GM21529 (cell line): Measurements from ENCODE around the gene STAT1.

Experiments used
- ATAC-seq: cut with Tn5 transposase; IDR thresholded peaks from one replicate; pipeline ENCODE4 v1.9.1; 2021; ENCODE audit not compliant: unreplicated experiment

The STAT1 gene

GRCh38 chr2:190986221-190986953 is 27.6 kb downstream of the STAT1 start:
- ATAC-seq, result no peak

GRCh38 chr2:190984595-190984994 is 29.4 kb downstream of the STAT1 start:
- no peak for ATAC-seq

- no peak for ATAC-seq
Observed at GRCh38 chr2:190982262-190983034, 31.5 kb downstream of the STAT1 start.

GRCh38 chr2:190981733-190982132 is 32.2 kb downstream of the STAT1 start:
- ATAC-seq, result no peak

- no peak for ATAC-seq
Observed at GRCh38 chr2:190981333-190981732, 32.6 kb downstream of the STAT1 start.

- ATAC-seq, result no peak
Observed at GRCh38 chr2:190980630-190981209, 33.3 kb downstream of the STAT1 start.

- no peak for ATAC-seq
Observed at GRCh38 chr2:190979906-190980629, 33.9 kb downstream of the STAT1 start.

- ATAC-seq, result no peak
Observed at GRCh38 chr2:190978389-190979053, 35.5 kb downstream of the STAT1 start.

- no peak for ATAC-seq
Observed at GRCh38 chr2:190977505-190977904, 36.5 kb downstream of the STAT1 start.

GRCh38 chr2:190976521-190976920 is 37.5 kb downstream of the STAT1 start:
- ATAC-seq, result no peak

GRCh38 chr2:190974629-190975361 is 39.2 kb downstream of the STAT1 start:
- ATAC-seq, result no peak

GRCh38 chr2:190973726-190974628 is 40.0 kb downstream of the STAT1 start:
- ATAC-seq, result no peak

- ATAC-seq, result no peak
Observed at GRCh38 chr2:190973262-190973661, 40.7 kb downstream of the STAT1 start.

GRCh38 chr2:190972846-190973245 is 41.1 kb downstream of the STAT1 start:
- no peak for ATAC-seq

GRCh38 chr2:190972213-190972612 is 41.8 kb downstream of the STAT1 start:
- no peak for ATAC-seq

GRCh38 chr2:190970873-190971506 is 43.0 kb downstream of the STAT1 start:
- no peak for ATAC-seq

- no peak for ATAC-seq
Observed at GRCh38 chr2:190970160-190970559, 43.8 kb downstream of the STAT1 start.

GRCh38 chr2:190968522-190968921 is 45.4 kb downstream of the STAT1 start:
- ATAC-seq, result no peak
